Nephron progenitor cell (in vitro differentiated cells): ENCODE measurements around the gene C3.
"Not testable (repeated sequence)": the region's sequence is repeated elsewhere in the genome, so short reads cannot be mapped to it uniquely, and the experiment has no call there.

Experiments used
- DNase-seq: peaks from one replicate; pipeline ENCODE4 v3.0.0; 2021
- H3K27ac Mint-ChIP-seq: 2 replicates; pipeline ENCODE4 v1.8.0; 2021; ENCODE audit warnings: mild to moderate bottlenecking, moderate library complexity, mixed read lengths
- H3K27me3 Mint-ChIP-seq: 2 replicates; pipeline ENCODE4 v1.8.0; 2021; ENCODE audit warnings: mild to moderate bottlenecking, low read depth, mixed read lengths; ENCODE audit not compliant: poor library complexity
- H3K36me3 Mint-ChIP-seq: 2 replicates; pipeline ENCODE4 v1.8.0; 2021; ENCODE audit warnings: low read depth, mixed read lengths
- H3K4me1 Mint-ChIP-seq: 2 replicates; pipeline ENCODE4 v1.8.0; 2021; ENCODE audit warnings: mixed read lengths
- H3K4me3 Mint-ChIP-seq: 2 replicates; pipeline ENCODE4 v1.8.0; 2021; ENCODE audit warnings: mild to moderate bottlenecking, moderate library complexity, mixed read lengths
- H3K9me3 Mint-ChIP-seq: 2 replicates; pipeline ENCODE4 v1.8.0; 2021; ENCODE audit warnings: mild to moderate bottlenecking, moderate library complexity, mixed read lengths
- TF ChIP-seq, protein P1 (sequence below): fragments of 200-600 bp; sonication (generic); IDR thresholded peaks from 2 replicates; pipeline ENCODE4 v1.5.0; 2021; ENCODE audit warnings: antibody characterized with exemption

The C3 gene

DNA sequence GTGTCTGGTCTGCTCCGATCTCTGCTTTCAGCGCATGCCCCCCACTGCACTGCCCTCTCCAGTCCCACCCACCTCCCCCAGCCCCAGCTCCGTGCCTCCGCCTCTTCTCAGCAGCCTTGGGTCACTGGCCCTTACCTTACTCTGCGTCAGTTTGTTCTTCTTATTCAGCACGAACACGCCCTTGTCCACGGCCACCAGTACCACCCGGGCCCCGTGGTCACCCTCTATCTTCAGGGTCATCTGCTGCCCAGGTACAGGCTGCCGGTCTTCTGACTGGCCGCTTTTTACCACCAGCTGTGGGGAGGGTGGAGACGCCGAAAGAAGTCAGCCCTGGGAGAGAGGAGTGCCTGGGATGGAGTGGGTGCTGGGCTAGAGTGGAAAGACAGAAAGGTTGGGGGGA lies 10.9 kb downstream of the C3 start:
- no peak for DNase-seq
- H3K27me3 Mint-ChIP-seq: peaks cover 69% of the 10 kb centered on the region
- H3K4me1 Mint-ChIP-seq: no peaks in the 10 kb centered on the region
- no peak overlapping the region for H3K4me3 Mint-ChIP-seq
- H3K27ac Mint-ChIP-seq: no peak overlapping the region
- no peaks in the 10 kb centered on the region for H3K9me3 Mint-ChIP-seq
- TF ChIP-seq, protein P1, sequence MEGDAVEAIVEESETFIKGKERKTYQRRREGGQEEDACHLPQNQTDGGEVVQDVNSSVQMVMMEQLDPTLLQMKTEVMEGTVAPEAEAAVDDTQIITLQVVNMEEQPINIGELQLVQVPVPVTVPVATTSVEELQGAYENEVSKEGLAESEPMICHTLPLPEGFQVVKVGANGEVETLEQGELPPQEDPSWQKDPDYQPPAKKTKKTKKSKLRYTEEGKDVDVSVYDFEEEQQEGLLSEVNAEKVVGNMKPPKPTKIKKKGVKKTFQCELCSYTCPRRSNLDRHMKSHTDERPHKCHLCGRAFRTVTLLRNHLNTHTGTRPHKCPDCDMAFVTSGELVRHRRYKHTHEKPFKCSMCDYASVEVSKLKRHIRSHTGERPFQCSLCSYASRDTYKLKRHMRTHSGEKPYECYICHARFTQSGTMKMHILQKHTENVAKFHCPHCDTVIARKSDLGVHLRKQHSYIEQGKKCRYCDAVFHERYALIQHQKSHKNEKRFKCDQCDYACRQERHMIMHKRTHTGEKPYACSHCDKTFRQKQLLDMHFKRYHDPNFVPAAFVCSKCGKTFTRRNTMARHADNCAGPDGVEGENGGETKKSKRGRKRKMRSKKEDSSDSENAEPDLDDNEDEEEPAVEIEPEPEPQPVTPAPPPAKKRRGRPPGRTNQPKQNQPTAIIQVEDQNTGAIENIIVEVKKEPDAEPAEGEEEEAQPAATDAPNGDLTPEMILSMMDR: no peak
- H3K36me3 Mint-ChIP-seq: no peaks in the 10 kb centered on the region

DNA sequence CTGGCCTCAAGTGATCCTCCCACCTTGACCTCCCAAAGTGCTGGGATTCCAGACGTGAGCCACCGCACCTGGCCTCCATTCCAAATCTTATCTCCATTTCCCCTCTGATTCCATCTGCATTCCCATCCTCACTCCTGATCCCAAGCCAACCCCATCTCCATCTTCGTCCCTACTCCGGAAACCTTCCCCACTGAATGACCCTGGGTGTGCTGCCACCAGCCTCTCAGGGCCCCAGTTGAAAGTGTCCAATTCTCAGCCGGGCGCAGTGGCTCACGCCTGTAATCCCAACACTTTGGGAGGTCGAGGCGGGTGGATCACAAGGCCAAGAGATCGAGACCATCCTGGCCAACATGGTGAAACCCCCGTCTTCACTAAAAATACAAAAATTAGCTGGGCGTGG lies 11.5 kb downstream of the C3 start:
- not testable (repeated sequence) for H3K4me1 Mint-ChIP-seq, H3K36me3 Mint-ChIP-seq, H3K9me3 Mint-ChIP-seq, H3K4me3 Mint-ChIP-seq, H3K27ac Mint-ChIP-seq, DNase-seq
- peaks cover 69% of the 10 kb centered on the region for H3K27me3 Mint-ChIP-seq

DNA sequence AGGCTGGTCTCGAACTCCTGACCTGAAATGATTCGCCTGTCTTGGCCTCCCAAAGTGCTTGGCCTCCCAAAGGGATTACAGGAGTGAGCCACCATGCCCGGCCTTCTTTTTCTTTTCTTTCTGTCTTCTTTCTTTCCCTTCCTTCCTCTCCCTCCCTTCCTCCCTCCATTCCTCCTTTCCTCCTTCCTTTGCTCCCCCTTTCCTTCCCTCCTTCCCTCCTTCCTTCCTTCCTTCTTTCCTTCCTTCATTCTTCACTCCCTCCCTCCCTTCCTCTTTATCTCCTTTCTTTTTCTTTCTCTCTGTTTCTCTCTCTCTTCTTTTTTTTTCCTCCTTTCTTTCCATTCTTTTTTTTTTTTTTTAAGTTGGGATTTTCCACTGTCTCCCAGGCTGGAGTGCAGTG lies 12.1 kb downstream of the C3 start:
- H3K27me3 Mint-ChIP-seq: peaks cover 69% of the 10 kb centered on the region

DNA sequence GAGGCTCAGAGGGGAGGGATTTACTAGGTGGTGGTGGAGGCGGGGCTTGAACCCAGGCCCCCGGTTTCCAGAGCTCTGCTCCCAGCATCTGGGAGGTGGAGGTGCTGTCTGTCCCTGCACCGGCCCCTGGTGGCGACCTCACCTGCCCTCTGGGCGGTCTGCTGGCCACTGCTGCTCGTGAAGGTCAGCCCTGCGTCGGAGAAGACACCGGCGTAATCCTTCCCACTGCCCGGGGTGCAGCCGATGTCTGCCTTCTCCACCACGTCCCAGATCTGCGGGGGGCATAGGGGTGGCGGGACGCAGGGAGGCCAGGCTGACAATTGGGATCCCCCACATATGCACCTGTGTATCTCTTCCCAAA lies 12.8 kb downstream of the C3 start:
- no peak overlapping the region for H3K27ac Mint-ChIP-seq
- H3K36me3 Mint-ChIP-seq: no peaks in the 10 kb centered on the region
- H3K27me3 Mint-ChIP-seq: peaks cover 68% of the 10 kb centered on the region
- no peak for DNase-seq
- H3K9me3 Mint-ChIP-seq: peaks cover 4% of the 10 kb centered on the region
- no peaks in the 10 kb centered on the region for H3K4me1 Mint-ChIP-seq
- TF ChIP-seq, protein P1: no peak
- H3K4me3 Mint-ChIP-seq: no peak overlapping the region

More for the DNA sequence above, 12.1 kb downstream of the C3 start:
- H3K36me3 Mint-ChIP-seq: no peaks in the 10 kb centered on the region
- no peak for DNase-seq
- H3K4me3 Mint-ChIP-seq: no peak overlapping the region
- TF ChIP-seq, protein P1: no peak
- H3K9me3 Mint-ChIP-seq: no peaks in the 10 kb centered on the region
- H3K4me1 Mint-ChIP-seq: no peaks in the 10 kb centered on the region
- H3K27ac Mint-ChIP-seq: no peak overlapping the region

DNA sequence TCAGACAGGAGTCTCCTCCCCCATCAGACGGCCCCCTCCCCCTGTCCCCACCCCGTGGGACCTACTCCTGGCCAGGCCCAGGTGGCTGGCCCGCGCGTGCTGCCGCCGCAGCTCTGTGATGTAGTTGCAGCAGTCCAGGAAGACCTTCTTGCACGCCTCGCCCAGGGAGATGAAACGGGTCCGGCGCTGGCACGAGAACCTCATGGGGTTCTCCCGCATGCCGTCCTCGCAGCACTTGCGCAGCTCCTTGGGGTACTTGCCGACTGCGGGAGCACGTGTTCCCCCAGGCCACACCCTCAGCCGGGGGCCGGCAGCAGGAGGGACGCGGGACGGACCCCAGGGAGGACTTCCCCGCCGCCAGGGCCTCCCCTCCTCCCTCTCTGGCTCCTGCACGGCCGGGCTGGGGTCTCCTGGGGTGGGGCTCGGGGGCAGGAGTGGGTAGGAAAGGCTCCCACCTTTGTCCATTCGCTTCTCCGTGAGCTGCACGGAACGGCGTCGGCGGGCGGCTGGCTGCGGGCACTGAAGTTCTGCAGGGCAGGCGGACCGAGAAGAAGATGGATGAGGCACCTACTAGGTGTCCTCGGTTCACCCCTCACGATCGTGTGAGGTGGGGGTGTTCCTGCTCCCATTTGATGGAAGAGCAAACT lies 13.3 kb downstream of the C3 start:
- DNase-seq: no peak
- H3K4me3 Mint-ChIP-seq: no peak overlapping the region
- no peak overlapping the region for H3K27ac Mint-ChIP-seq
- no peaks in the 10 kb centered on the region for H3K4me1 Mint-ChIP-seq
- TF ChIP-seq, protein P1: no peak
- H3K9me3 Mint-ChIP-seq: peaks cover 4% of the 10 kb centered on the region
- peaks cover 64% of the 10 kb centered on the region for H3K27me3 Mint-ChIP-seq
- H3K36me3 Mint-ChIP-seq: no peaks in the 10 kb centered on the region

DNA sequence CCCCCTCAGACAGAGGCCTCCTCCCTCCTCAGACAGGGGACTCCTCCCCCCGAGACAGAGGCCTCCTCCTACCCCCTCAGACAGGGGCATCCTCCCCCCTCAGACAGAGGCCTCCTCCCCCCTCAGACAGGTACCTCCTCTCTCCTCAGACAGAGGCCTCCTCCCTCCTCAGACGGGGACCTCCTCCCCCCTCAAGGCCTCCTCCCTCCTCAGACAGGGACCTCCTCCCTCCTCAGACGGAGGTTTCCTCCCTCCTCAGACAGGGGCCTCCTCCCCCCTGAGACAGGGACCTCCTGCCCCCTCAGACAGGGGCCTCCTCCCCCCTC lies 13.9 kb downstream of the C3 start:
- DNase-seq: no peak
- no peaks in the 10 kb centered on the region for H3K4me1 Mint-ChIP-seq
- H3K4me3 Mint-ChIP-seq: no peak overlapping the region
- TF ChIP-seq, protein P1: no peak
- peaks cover 4% of the 10 kb centered on the region for H3K9me3 Mint-ChIP-seq
- peaks cover 63% of the 10 kb centered on the region for H3K27me3 Mint-ChIP-seq
- H3K27ac Mint-ChIP-seq: no peak overlapping the region
- no peaks in the 10 kb centered on the region for H3K36me3 Mint-ChIP-seq
